Measurements from ENCODE around the gene RPRM.
"Not testable (repeated sequence)": the region's sequence is repeated elsewhere in the genome, so short reads cannot be mapped to it uniquely, and the experiment has no call there.

The RPRM gene

DNA sequence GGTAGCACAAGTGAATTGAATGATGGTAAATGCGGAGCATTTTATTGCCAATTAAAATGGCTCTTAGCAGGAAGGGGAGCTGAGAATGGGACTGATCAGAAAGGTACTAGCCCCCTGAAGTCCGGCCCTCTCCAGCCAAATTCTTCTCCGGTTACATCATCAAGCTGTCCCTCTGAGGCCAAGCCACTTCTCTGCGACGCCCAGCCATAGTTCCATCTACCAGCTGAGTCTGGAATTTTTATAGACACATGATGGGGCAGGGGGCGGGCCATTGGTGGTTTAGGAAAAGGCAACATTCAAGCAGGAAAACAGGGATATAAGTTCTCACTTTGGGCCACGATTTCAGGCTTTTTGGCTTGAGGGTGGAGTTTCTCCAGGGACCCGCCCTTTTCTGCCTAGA lies 22.7 kb downstream of the RPRM start:
- no peak overlapping the region for H3K9ac ChIP-seq (ENCODE audit: insufficient read length, low read depth)
- no peak for DNase-seq (ENCODE audit: low read depth, low spot score)
- no peaks in the 10 kb centered on the region for H3K27me3 ChIP-seq (ENCODE audit: insufficient read depth, insufficient read length)
- H3K9me3 ChIP-seq (ENCODE audit: insufficient read depth, low read length) = no peaks in the 10 kb centered on the region
- peaks cover 3% of the 10 kb centered on the region for H3K4me1 ChIP-seq (ENCODE audit: insufficient read depth, insufficient read length)
- H3K36me3 ChIP-seq (ENCODE audit: insufficient read depth, insufficient read length, low read length) = no peaks in the 10 kb centered on the region
- no peak overlapping the region for H3K4me3 ChIP-seq (ENCODE audit: insufficient read length, low read depth)
- TF ChIP-seq SUZ12 (IDR thresholded peaks at IDR 0.05; ENCODE audit: extremely low read depth, insufficient read depth, insufficient read length) = no peak
- no peak for TF ChIP-seq ZNF274 (IDR thresholded peaks at IDR 0.05; ENCODE audit: low read depth, low read length)
- TF ChIP-seq YY1 (IDR thresholded peaks at IDR 0.05; ENCODE audit: insufficient read depth, insufficient read length) = no peak

DNA sequence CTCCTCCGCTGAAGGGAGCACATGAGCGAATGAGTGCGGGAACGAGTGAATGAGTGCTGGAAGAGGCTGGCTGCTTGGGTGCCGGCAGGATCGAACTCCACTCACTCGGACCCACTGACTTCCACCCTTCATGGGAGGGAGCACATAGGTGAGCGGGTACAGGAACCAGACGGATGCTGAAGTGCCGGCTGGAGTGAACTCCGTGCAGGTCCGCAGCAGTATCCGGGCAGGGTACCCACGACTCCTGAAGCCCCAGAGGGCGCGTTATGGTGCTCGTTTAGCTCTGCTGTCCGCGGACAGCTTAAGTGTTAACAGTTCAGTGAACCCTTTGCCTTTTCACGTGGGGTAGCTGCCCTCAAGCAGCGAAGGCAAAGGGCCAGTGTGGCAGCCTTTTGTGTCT lies 23.2 kb downstream of the RPRM start:
- no peak overlapping the region for H3K4me3 ChIP-seq (ENCODE audit: insufficient read length, low read depth)
- TF ChIP-seq ZNF274 (IDR thresholded peaks at IDR 0.05; ENCODE audit: low read depth, low read length) (no peak), YY1 (IDR thresholded peaks at IDR 0.05; ENCODE audit: insufficient read depth, insufficient read length) (no peak), SUZ12 (IDR thresholded peaks at IDR 0.05; ENCODE audit: extremely low read depth, insufficient read depth, insufficient read length) (no peak)
- no peaks in the 10 kb centered on the region for H3K27me3 ChIP-seq (ENCODE audit: insufficient read depth, insufficient read length)
- H3K9ac ChIP-seq (ENCODE audit: insufficient read length, low read depth) = no peak overlapping the region
- no peak for DNase-seq (ENCODE audit: low read depth, low spot score)
- H3K4me1 ChIP-seq (ENCODE audit: insufficient read depth, insufficient read length) = peaks cover 3% of the 10 kb centered on the region
- H3K9me3 ChIP-seq (ENCODE audit: insufficient read depth, low read length) = no peaks in the 10 kb centered on the region
- no peaks in the 10 kb centered on the region for H3K36me3 ChIP-seq (ENCODE audit: insufficient read depth, insufficient read length, low read length)

DNA sequence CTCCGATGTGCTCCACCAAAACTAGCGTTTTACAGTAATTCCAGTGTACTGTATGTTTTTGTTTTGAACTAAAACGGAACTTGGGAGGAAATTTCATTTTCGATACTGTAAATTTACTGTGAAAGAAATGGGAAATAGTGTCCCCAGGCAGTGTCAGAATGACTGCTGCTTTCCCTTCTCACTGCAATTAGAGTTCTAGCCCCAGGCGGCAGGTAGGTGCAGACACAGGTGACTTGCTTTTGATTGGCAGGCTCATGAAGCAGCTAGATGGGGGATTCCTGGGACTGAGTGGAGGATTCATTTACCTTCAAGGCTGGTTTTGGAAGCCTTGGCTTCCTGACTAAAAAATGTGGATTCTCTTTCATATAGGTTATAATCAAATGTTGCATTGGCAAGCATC lies 27.0 kb downstream of the RPRM start:
- Histone ChIP-seq H3K4me1 (ENCODE audit: insufficient read depth, insufficient read length) (peaks cover 3% of the 10 kb centered on the region), H3K36me3 (ENCODE audit: insufficient read depth, insufficient read length, low read length) (no peaks in the 10 kb centered on the region), H3K27me3 (ENCODE audit: insufficient read depth, insufficient read length) (no peaks in the 10 kb centered on the region), H3K9ac (ENCODE audit: insufficient read length, low read depth) (no peak overlapping the region), H3K4me3 (ENCODE audit: insufficient read length, low read depth) (no peak overlapping the region), H3K9me3 (ENCODE audit: insufficient read depth, low read length) (no peaks in the 10 kb centered on the region)
- no peak for DNase-seq (ENCODE audit: low read depth, low spot score)
- no peak for TF ChIP-seq SUZ12 (IDR thresholded peaks at IDR 0.05; ENCODE audit: extremely low read depth, insufficient read depth, insufficient read length)

DNA sequence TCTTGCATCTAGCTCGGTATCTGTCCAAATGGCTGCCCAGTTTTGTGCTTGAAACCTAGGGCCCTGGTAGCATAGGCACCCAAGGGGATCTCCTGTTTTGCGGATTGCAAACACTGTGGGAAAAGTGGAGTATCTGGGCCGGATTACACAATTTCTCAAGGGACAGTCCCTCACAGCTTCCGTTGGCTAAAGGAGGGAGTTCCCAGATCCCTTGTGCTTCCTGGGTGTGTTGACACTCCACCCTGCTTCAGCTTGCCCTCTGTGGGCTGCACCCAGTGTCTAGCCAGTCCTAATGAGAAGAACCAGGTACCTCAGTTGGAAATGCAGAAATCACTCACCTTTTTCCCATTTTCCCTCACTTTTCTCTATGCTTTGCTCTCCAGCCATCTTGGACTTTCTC lies 35.5 kb downstream of the RPRM start:
- no peak overlapping the region for H3K4me3 ChIP-seq (ENCODE audit: insufficient read length, low read depth)
- peaks cover 11% of the 10 kb centered on the region; the same call in 1 of the 2 replicates for H3K9me3 ChIP-seq (ENCODE audit: insufficient read depth, low read length)
- no peaks in the 10 kb centered on the region for H3K4me1 ChIP-seq (ENCODE audit: insufficient read depth, insufficient read length)
- H3K27me3 ChIP-seq (ENCODE audit: insufficient read depth, insufficient read length) = no peaks in the 10 kb centered on the region
- DNase-seq (ENCODE audit: low read depth, low spot score) = no peak
- H3K36me3 ChIP-seq (ENCODE audit: insufficient read depth, insufficient read length, low read length) = no peaks in the 10 kb centered on the region
- no peak overlapping the region for H3K9ac ChIP-seq (ENCODE audit: insufficient read length, low read depth)
- TF ChIP-seq SUZ12 (IDR thresholded peaks at IDR 0.05; ENCODE audit: extremely low read depth, insufficient read depth, insufficient read length) = no peak
- no peak for TF ChIP-seq ZNF274 (IDR thresholded peaks at IDR 0.05; ENCODE audit: low read depth, low read length)
- no peak for TF ChIP-seq YY1 (IDR thresholded peaks at IDR 0.05; ENCODE audit: insufficient read depth, insufficient read length)

DNA sequence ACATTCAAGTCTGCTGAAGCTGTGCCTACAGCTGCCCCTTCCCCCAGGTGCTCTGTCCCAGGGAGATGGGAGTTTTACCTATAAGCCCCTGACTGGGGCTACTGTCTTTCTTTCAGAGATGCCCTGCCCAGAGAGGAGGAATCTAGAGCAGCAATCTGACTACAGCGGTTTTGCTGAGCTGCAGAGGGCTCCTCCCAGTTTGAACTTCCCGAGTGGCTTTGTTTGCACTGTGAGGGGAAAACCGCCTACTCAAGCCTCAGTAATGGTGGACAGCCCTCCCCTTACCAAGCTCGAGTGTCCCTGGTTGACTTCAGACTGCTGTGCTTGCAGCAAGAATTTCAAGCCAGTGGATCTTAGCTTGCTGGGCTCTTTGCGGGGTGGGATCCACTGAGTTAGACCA lies 35.9 kb downstream of the RPRM start:
- not testable (repeated sequence) for H3K36me3 ChIP-seq (ENCODE audit: insufficient read depth, insufficient read length, low read length); DNase-seq (ENCODE audit: low read depth, low spot score)

DNA sequence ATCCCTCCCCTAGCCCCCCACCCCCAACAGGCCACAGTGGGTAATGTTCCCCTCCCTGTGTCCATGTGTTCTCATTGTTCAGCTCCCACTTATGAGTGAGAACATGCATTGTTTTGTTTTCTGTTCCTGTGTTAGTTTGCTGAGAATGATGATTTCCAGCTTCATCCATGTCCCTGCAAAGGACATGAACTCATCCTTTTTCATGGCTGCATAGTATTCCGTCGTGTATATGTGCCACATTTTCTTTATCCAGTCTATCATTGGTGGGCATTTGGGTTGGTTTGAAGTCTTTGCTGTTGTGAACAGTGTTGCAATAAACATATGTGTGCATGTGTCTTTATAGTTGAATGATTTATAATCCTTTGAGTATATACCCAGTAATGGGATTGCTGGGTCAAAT lies 38.5 kb downstream of the RPRM start:
- H3K9ac ChIP-seq (ENCODE audit: insufficient read length, low read depth); H3K4me1 ChIP-seq (ENCODE audit: insufficient read depth, insufficient read length); H3K27me3 ChIP-seq (ENCODE audit: insufficient read depth, insufficient read length); H3K36me3 ChIP-seq (ENCODE audit: insufficient read depth, insufficient read length, low read length); H3K4me3 ChIP-seq (ENCODE audit: insufficient read length, low read depth); DNase-seq (ENCODE audit: low read depth, low spot score): not testable (repeated sequence)
- H3K9me3 ChIP-seq (ENCODE audit: insufficient read depth, low read length) = peaks cover 11% of the 10 kb centered on the region; the same call in 1 of the 2 replicates

More for the DNA sequence above, 35.9 kb downstream of the RPRM start:
- H3K4me3 ChIP-seq (ENCODE audit: insufficient read length, low read depth); H3K9ac ChIP-seq (ENCODE audit: insufficient read length, low read depth); H3K27me3 ChIP-seq (ENCODE audit: insufficient read depth, insufficient read length); H3K4me1 ChIP-seq (ENCODE audit: insufficient read depth, insufficient read length): not testable (repeated sequence)
- H3K9me3 ChIP-seq (ENCODE audit: insufficient read depth, low read length) = peaks cover 11% of the 10 kb centered on the region; the same call in 1 of the 2 replicates

DNA sequence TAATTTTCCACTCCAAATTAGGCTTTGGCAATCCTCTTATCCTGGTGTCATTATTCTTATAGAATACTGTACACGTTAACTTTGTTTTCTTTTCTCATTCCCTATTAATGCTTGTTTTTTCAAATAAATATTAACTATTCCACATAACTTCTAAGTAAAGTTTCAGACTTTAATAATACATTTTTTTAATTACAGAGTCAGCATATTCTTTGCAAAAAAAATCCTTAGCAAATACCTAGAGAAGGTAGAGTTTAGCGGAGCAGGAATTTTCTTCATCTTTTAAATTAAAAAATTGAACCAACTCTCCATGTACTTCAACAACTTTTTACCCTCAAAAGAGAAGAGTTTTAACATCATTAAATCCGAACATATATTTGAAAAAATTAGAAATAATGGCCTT lies 45.2 kb downstream of the RPRM start:
- Histone ChIP-seq H3K36me3 (ENCODE audit: insufficient read depth, insufficient read length, low read length) (no peaks in the 10 kb centered on the region), H3K4me3 (ENCODE audit: insufficient read length, low read depth) (no peak overlapping the region), H3K9me3 (ENCODE audit: insufficient read depth, low read length) (no peaks in the 10 kb centered on the region), H3K27me3 (ENCODE audit: insufficient read depth, insufficient read length) (no peaks in the 10 kb centered on the region), H3K4me1 (ENCODE audit: insufficient read depth, insufficient read length) (no peaks in the 10 kb centered on the region), H3K9ac (ENCODE audit: insufficient read length, low read depth) (no peak overlapping the region)
- no peak for DNase-seq (ENCODE audit: low read depth, low spot score)
- TF ChIP-seq SUZ12 (IDR thresholded peaks at IDR 0.05; ENCODE audit: extremely low read depth, insufficient read depth, insufficient read length) (no peak), YY1 (IDR thresholded peaks at IDR 0.05; ENCODE audit: insufficient read depth, insufficient read length) (no peak), ZNF274 (IDR thresholded peaks at IDR 0.05; ENCODE audit: low read depth, low read length) (no peak)

DNA sequence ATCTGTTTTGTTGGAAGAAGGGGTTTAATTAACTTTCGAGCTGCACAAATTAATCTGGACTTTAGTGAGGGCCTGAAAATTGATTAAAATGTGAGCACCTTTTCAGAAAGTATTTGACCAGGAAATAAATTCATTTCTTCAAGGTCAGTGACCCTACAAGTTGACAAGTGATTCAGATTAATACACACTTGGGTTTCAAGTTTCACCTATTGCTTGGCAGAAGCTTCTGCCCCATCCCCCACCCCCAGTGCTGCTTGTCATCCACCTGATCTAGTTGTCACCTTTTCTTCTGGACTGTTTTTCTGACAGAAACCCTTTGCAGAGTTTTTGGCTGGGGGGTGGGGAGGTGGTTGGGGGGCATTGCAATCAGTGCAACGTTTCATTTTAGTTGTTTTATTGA lies 46.2 kb downstream of the RPRM start:
- Histone ChIP-seq H3K9me3 (ENCODE audit: insufficient read depth, low read length) (no peaks in the 10 kb centered on the region), H3K4me3 (ENCODE audit: insufficient read length, low read depth) (no peak overlapping the region), H3K27me3 (ENCODE audit: insufficient read depth, insufficient read length) (no peaks in the 10 kb centered on the region), H3K4me1 (ENCODE audit: insufficient read depth, insufficient read length) (no peaks in the 10 kb centered on the region), H3K9ac (ENCODE audit: insufficient read length, low read depth) (no peak overlapping the region), H3K36me3 (ENCODE audit: insufficient read depth, insufficient read length, low read length) (no peaks in the 10 kb centered on the region)
- TF ChIP-seq ZNF274 (IDR thresholded peaks at IDR 0.05; ENCODE audit: low read depth, low read length) (no peak), YY1 (IDR thresholded peaks at IDR 0.05; ENCODE audit: insufficient read depth, insufficient read length) (no peak), SUZ12 (IDR thresholded peaks at IDR 0.05; ENCODE audit: extremely low read depth, insufficient read depth, insufficient read length) (no peak)
- no peak for DNase-seq (ENCODE audit: low read depth, low spot score)
